HG02885 (cell line): Measurements from ENCODE around the gene GALNT18.

Experiments used
- ATAC-seq: cut with Tn5 transposase; IDR thresholded peaks from one replicate; pipeline ENCODE4 v1.9.1; 2021; ENCODE audit warnings: mild to moderate bottlenecking; ENCODE audit not compliant: unreplicated experiment, poor library complexity

The GALNT18 gene

DNA sequence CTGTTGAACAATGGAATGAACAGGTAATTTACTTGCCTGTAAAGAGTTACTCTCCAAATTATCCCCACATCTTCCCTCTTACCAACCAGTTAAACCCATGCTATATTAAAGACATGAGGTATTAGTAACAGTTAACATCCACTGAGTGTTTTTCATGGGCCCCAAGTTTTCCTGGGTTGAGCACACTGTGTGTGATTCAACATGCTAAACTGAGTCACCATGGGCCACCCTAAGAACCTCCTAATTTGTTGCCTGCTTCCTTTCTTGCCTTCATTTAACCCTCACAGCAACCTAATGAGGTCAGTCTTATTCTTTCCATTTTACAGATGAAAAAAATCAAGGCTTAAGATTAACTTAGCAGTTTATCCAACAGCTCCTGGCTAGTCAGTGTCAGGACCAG lies 51.0 kb downstream of the GALNT18 start:
- no peak for ATAC-seq

DNA sequence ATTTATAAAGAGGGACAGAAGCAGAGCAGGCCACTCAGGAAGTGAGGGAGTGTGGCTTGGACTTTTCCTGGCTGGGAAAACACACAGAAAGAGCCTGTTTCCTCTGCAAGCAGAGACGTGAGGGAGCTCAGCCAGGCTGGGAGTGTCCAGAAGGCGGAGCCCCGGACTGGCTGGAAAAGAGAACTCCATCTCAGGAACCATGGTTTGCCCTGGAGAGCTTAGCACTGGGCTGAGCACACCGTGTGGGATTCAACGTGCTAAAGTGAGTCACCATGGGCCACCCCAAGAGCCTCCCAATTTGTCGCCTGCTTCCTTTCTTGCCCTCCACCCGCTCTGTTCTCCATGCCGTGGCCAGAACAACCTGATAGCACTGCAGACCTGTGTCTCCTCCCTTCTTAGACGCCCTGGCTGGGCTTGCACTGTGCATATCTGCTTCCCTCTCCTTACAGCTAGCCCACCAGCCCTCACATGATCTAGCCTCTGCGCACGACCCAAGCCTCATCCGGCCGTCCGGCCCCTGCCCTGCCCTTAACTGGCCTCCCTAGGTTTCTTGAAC lies 51.8 kb downstream of the GALNT18 start:
- ATAC-seq, result no peak

DNA sequence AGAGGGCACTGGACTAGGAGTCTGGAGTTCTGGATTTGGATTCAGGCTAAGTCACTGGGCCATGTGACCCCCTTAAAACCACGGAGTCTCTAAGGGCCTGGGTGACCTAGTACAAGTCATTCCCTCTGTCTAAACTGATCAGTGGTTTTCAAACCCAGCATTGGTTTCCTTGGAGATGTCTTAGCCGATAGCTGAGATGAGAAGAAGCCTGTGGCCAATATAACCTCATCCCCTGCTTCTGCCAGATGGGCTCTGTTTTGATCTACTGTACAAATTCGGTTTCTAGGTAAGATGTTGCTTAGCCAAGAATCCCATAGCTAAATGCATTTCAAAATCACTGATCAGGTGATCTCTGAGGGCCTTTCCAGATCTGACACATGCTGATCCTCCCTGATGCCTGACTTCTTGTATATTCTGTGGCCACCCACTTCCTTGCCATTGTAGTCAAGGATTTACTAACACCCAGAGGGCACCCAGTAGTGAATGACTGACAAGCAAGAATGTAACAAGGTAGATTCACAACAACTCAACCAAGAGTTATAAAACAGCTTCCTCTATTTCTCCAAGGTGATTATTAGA lies 53.1 kb downstream of the GALNT18 start:
- ATAC-seq, result no peak

DNA sequence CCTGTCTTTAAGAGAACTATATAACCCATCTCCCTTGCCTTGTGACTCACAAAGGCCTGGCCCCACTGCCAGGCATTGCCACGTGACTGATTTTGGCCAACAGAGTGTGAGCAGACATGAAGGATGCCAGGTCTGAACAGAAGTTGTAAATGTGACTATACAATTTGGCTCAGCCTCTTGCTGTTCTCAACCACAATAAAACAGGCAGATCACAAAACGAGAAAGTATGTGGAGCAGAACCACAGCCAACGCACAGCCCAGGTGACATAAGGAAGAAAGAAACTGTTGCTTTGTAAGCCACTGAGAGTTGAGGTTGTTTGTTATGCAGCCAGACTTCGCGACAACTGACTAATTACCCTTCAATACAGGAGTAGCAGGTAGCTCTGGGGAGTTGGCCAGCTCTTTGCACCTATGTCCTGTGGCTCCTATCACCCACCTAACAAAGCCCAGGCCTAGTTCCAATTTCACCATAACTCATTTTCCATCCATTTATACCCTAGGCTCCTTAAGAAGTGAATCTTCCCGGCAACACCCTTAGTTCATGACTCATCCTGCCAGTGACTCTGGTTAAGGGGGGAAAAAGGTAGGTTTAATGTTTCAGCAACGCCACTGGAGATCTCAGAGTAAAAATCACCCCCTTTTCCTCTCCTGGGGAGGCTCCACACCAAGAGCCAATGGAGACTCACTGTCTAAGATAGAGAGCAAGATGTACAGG lies 53.7 kb downstream of the GALNT18 start:
- ATAC-seq, result peak; percentile 38

DNA sequence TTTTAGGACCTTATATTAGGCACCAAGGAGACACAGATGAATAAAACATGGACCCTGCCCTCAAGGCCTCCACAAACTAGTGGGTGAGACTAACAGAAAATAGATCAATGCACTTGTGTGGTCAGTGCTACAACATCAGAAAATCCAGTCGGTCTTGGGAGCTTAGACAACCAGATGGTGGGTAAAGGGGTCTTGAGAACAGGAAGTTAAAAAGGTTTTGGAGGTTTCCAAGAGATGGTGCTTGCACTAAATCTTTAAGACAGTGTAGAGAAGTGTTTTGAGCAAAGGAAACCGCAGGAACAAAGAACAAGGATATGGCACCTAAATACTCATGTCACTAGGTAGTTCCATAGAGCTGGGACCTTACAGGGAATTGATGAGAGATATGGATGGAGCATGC lies 56.2 kb downstream of the GALNT18 start:
- ATAC-seq, result no peak

DNA sequence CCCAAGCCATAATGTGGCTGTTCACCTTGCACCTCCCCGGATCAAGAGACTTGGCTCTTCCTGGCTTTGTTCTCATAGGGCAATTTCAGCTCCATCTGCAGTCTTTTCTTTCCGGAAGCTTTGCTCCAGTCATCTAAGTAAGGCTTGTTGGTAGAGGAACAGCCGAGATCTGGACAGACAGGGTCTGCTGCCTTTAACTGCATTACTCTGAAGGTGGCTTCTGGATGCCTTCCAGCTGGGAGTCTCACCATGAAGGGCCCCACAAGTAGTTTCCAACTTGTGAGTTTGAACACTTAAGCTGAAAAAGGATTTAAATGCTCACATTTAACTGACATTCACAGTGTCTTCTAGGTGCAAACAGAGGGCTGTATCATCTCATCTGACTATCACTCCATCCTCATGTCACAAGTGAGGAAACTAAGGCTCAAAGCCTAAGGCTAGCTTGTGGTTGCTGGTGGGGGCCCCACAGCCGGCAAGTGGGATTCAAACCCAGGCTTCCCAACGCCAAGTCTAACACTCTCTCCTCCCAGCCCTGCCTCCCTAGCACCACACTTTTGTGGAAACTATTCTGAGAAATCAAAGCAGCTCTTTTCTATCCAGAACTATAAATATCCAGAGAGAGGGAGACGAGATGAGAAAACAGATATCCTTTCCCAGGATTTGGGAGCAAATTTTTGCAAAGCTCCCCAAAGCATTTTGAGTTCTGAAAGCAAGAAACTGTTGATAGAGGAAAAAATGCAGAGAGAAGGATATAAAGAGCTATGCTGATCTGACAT lies 58.4 kb downstream of the GALNT18 start:
- ATAC-seq, result no peak

DNA sequence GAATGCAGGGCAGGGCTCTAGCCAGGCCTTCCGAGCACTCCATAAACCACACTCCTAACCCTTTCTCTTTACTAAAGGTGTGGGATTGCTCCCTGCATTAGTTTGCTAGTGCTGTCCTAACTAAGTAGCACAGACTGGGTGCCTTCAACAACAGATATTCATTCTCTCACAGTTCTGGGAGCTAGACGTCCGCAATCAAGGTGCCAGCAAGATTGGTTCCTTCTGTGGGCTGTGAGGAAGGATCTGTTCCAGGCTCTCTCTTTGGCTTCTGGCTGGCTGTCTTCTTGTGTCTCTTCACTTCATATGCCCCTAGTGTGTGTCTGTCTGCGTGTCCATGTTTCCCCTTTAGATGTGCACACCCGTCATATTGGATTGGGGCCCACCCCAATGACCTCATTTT lies 59.8 kb downstream of the GALNT18 start:
- no peak for ATAC-seq

DNA sequence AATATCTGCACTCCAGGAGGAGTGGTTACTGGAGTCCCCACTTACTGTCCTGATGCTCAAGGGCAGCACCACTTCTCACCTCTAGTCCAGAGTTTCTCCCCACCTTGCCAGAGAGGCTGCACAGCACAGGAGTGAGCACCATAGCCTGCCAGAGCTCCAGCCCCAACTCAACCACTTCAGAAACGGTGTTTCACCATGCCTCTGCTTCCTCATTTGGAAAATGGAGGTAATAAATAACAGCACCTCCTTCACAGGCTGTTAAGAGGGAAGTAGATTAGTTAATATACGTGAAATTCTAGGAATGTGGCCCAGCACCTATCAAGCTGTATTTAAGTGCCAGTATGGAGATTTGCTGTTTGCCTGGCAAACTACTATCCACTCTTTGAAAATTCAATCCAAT lies 63.0 kb downstream of the GALNT18 start:
- ATAC-seq, result no peak

DNA sequence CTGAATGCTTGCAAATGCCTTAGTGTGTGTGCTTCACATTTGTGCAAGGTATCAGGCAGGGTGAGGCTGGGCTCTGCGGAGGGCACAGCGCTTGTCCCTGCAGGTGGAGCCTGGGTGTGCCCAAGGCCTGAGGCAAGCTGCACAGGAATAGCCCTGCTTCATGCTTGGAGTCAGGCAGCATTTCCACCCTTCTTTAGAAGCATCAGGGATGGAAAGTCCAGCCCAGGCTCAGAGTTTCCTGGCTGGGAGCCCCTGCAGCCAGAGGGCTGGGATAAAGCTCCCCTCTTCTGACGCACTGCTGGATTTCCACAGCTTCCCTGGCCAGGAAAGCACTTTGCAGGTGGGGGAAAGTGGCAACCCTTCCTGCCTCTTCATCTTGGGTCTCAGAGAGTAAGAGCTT lies 63.4 kb downstream of the GALNT18 start:
- no peak for ATAC-seq

DNA sequence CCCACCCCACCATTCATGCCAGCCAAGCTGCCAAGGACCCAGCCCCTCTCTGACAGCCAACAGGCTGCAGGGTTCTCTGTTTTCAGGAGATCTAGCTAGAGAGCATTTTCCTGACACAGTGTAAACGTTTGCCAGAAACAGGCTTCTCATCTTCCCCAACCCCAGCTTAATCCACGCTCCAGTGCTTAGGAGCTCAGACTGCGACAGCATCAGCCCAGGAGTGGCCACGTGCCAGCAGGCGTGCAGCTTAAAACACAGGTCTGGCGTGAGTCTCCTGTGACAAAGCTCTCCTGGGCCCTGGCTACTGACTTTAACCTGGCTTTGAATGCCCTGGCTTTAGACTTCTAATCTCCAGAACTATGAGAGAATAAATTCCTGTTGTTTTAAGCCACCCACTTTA lies 66.6 kb downstream of the GALNT18 start:
- ATAC-seq, result no peak

DNA sequence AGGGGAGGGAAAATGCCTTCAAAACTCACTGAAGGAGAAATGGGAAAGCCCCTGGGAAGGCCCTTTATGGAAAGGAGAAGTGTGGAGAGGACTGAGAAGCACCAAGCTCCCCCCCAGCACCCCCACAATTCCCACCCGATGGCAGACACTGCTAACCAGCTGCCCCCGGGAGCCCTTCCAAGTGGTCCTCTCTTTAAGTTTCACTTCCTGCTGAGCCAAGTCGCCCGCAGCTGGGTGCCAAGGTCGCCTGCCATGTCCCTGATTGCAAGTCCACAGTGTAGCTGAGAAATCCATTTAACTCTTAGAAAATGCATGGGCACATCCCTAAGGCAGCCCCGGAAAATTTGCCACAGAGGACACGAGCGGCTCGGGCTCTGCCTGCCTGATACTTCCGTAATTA lies 68.2 kb downstream of the GALNT18 start:
- ATAC-seq, result no peak

DNA sequence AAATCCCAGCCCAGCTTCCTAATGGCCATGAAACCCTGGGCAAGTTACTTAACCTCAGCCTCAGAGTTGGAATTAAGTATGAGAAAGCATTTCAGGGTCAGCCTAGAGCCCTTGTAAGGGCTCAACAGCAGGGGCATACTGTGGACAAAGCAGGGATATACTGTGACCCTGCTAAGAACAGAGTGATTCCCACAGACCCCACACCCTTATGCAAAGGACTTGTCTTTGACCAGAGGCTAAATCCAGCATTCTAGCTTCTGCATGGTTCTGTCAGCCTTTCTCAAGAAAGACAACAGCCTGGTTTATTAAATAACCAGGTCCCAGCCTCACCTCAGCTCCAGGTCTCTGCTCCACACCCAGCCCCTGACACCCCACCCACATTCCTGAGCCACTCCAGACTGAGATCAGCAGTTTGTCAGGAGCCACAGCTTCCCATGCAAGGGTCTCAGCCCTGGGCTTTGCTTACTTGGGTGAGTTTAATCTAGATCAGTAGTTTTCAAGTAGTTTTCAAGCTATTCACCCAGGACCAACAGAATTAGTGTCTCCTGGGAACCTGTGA lies 69.2 kb downstream of the GALNT18 start:
- ATAC-seq, result no peak

DNA sequence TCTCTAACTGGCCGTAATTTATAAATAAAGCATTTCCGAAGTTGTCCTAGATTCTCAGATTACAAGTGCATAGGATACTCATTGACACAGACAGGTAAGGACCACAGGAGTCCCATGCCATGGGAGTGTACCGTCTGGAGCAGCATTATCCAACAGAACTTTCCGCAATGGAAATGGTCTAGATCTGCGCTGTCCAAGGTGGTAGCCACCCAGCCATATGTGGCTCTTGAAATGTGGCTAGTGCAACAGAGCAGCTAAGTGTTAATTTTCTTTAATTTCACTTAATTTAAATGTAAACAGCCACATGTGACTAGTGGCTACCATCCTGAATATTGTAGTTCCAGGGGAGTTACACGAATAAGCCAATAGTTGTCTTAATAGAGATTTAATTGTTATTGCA lies 71.3 kb downstream of the GALNT18 start:
- ATAC-seq, result no peak

DNA sequence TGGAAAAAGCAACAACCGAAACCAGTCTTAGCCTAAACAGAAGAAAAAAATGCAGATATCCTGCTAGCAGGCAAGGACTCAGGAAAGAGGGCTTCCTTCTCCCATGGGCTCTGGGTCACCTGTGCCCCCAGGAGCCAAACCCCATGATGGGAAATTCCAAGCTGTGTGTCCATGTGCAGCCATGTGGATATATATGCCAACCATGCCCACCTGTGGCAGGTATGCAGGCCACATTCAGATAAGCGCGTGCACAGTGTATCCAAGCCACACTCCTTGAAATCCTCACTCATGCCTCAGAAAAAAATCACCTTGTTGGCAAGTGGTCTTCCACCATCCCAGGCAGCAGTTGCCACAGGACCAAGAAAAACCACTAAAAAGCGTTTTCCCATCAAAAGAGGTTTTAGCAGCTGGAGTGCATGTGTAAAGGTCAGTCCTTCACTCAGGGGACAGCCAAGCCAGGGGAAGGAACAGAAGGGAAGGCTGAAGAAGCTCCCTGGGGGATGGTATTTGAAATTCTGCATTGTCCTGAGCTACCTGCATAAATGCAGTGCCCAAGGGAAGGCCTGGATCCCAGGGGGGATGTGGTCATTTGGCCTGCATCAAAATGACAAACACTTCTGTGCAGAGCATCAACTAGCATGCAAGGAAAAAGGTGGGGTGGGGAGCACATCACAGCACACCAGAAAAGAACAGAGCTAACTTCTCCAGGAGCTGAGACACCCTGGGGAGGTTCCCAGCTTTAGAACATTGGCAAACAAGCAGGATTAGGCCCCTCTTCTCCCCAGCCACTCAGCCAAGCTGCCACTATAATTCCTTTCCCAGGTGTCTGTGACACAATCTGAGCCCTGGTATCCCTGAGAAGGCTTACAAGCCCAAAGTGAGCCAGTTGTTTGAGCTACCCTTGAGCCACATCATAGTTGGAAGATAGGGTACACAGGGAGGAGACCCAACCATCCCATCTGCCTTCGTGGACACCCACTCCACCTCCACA lies 76.2 kb downstream of the GALNT18 start:
- ATAC-seq, result no peak

DNA sequence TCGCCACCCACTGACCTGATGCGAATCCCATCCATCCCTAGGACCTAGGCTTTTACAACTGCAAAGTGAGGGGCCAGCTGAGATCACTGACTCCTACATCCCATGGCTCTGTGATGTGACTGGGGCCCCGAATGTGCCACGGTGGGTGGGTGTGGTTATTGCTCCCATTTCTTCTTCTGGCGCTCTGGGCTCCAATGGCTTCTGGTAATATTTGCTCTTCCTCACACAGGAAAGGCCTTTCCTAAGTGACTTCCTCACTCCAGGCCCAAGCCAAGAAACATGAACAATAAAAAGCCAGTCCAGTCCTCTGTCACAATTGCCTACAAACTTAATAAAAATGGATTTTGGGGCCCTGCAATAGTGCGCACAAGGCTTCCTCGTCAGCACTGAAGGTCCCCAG lies 78.1 kb downstream of the GALNT18 start:
- ATAC-seq, result no peak

DNA sequence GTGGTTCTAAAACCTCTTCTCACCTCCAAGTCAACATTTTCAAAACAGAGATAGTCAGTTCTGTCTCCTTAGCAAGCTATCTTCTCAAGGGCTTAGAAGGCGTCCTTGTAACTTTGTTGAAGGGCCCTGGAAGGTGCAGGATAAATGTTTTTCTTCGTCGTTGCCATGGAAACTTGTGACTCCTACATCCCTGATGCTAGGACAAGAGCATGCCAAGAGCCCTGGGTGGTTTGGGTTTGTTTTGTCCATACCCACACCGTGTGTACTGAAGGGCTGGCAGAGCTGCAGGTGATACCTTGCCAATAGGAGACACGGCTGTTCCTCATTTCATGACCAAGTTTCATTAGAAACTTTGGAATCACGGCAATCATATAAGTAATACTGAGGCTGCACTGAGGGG lies 81.6 kb downstream of the GALNT18 start:
- ATAC-seq, result no peak

DNA sequence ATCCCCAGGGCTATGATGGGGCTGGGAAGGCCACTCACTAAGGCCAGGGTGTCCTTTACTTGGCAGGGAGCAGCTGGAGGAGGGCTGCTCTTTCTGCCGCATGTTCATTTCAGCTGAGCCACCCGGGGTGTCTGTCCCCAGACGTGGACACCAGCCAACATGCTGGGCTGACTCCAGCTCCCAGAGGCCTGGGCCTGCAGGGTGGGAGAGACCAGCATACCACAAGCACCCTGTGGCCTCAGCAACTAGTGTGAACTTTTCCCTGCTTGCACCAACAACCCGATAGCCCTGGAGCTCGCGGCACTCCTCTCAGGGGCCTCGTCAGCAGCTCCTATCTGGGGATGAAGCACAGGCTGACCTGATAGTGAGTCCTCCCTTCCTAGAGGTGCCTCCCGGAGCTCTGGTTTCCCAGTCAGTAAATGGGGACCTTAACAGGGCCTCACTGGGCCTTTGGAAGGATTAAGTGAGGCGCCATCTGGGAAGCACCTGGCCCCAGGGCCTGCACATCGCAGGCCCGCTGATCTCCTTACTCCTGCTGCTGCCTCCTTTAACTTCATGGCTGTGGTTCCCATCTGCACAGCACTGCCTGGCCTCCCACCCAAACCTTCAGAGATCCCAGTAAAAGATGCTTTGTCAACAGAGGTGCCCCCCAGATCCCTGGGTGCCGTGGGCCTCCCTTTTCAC lies 83.4 kb downstream of the GALNT18 start:
- ATAC-seq, result no peak

DNA sequence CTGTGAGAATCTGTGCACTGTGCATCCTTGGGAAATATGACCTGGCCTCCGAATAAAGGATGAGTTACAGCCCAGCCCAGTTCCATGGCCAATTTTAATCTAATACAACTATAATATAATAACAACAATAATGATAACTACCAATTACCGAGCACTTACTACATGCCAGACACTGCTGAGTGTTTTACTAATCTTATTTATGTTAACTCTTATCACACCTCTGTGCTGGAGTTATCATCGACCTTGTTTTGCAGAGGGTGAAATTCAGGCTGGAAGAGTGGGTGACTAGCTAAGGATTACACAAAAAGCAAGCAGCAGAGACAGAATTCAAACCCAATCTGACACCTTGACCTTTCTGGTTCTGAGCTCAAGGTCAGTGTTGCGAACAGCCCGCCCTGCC lies 83.9 kb downstream of the GALNT18 start:
- ATAC-seq, result no peak

DNA sequence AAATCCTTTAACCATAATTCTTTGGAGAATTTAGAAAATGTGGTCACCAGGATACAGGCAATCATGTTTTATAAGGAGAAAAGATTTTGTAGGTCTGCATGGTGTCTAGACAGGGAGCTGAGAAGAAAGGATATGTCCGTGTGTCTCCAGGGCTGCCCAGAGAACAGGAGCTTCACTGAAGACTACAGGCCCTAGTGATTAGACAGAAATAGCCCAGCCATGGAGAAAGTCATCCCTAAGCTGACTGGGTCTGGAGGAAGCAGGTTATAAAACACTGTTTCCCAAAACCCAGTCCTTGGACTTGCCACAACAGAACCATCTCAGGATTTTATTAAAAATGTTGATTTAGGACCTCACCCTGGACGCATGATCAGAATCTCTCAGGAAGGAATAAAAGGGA lies 84.4 kb downstream of the GALNT18 start:
- no peak for ATAC-seq
